Stimulated activated CD4-positive, alpha-beta T cell treated with anti-CD3 and anti-CD28 coated beads, TNF-alpha, amount 100 ng/mL, for 4 hours (primary cell): ENCODE measurements around the gene NEU3.
"Not testable (repeated sequence)": the region's sequence is repeated elsewhere in the genome, so short reads cannot be mapped to it uniquely, and the experiment has no call there.

ENCODE experiments used
- DNase-seq, 3 experiments: peaks; one replicate each; pipeline ENCODE4 v3.0.0-alpha.2; 2020; ENCODE audit warnings: low read depth in 3 of 3

The NEU3 gene

GRCh38 chr11:74984070-74984469 lies 4.7 kb upstream of the NEU3 start:
- DNase-seq: no peak

- no peak for DNase-seq
These were observed 4.0 kb upstream of the NEU3 start for GRCh38 chr11:74984730-74985129.

- DNase-seq: no peak
These were observed 516 bp downstream of the NEU3 start for GRCh38 chr11:74989260-74989638.

- DNase-seq: not testable (repeated sequence)
These were observed 1.4 kb downstream of the NEU3 start for GRCh38 chr11:74990150-74990549.

GRCh38 chr11:74990941-74991340 lies 2.2 kb downstream of the NEU3 start:
- DNase-seq: no peak

- no peak for DNase-seq
These were observed 4.1 kb downstream of the NEU3 start for GRCh38 chr11:74992852-74993251.

- DNase-seq: no peak
These were observed 12.2 kb downstream of the NEU3 start for GRCh38 chr11:75000975-75001354.

- no peak for DNase-seq
These were observed 13.0 kb downstream of the NEU3 start for GRCh38 chr11:75001686-75002085.

GRCh38 chr11:75002516-75002915 lies 13.8 kb downstream of the NEU3 start:
- no peak for DNase-seq

- DNase-seq: no peak
These were observed 15.5 kb downstream of the NEU3 start for GRCh38 chr11:75004215-75004614.

- no peak for DNase-seq
These were observed 22.6 kb downstream of the NEU3 start for GRCh38 chr11:75011357-75011756.

GRCh38 chr11:75011872-75012271 lies 23.1 kb downstream of the NEU3 start:
- DNase-seq: no peak

- DNase-seq: no peak
These were observed 24.3 kb downstream of the NEU3 start for GRCh38 chr11:75013051-75013450.

GRCh38 chr11:75014129-75014528 lies 25.4 kb downstream of the NEU3 start:
- DNase-seq: no peak

GRCh38 chr11:75019200-75019599 lies 30.5 kb downstream of the NEU3 start:
- DNase-seq: not testable (repeated sequence)

GRCh38 chr11:75020328-75020727 lies 31.6 kb downstream of the NEU3 start:
- DNase-seq: not testable (repeated sequence)

GRCh38 chr11:75022296-75022695 lies 33.6 kb downstream of the NEU3 start:
- no peak for DNase-seq

- peak; percentile 50 to 60 (median 53) for DNase-seq
These were observed 34.1 kb downstream of the NEU3 start for GRCh38 chr11:75022759-75023396.

- DNase-seq: no peak
These were observed 34.8 kb downstream of the NEU3 start for GRCh38 chr11:75023446-75024067.

- no peak for DNase-seq
These were observed 35.3 kb downstream of the NEU3 start for GRCh38 chr11:75024068-75024449.

- no peak for DNase-seq
These were observed 36.1 kb downstream of the NEU3 start for GRCh38 chr11:75024764-75025211.

GRCh38 chr11:75025561-75025960 lies 36.8 kb downstream of the NEU3 start:
- DNase-seq: no peak

- no peak for DNase-seq
These were observed 39.6 kb downstream of the NEU3 start for GRCh38 chr11:75028321-75028720.

GRCh38 chr11:75028724-75029123 lies 40.0 kb downstream of the NEU3 start:
- no peak for DNase-seq
